Smooth muscle cell (in vitro differentiated cells): ENCODE results near the gene PTPRN2. TPM values are rescaled to one million over a fixed set of nuclear protein-coding genes. Genes with fewer than 3 reads are reported as not detected.

Experiments used
- DNase-seq: peaks from one replicate; lab custom pipeline; 2025; ENCODE audit not compliant: unreplicated experiment; lab: John Stamatoyannopoulos, UW
- H2AFZ ChIP-seq: fragments of 200-600 bp; sonication (generic); 2 replicates; pipeline ENCODE4 v1.6.0; 2016; ENCODE audit warnings: antibody characterized with exemption, low read depth, mild to moderate bottlenecking
- H3F3A ChIP-seq: fragments of 200-600 bp; sonication (generic); 2 replicates; pipeline ENCODE4 v1.6.0; 2017; ENCODE audit warnings: antibody characterized with exemption, low read depth
- H3K27ac ChIP-seq: fragments of 200-600 bp; sonication (generic); 2 replicates; pipeline ENCODE4 v1.5.1; 2016; ENCODE audit warnings: low read depth, mild to moderate bottlenecking
- H3K27me3 ChIP-seq: fragments of 200-600 bp; sonication (generic); 2 replicates; pipeline ENCODE4 v1.6.1; 2016; ENCODE audit warnings: low read depth, mild to moderate bottlenecking
- H3K36me3 ChIP-seq: fragments of 200-600 bp; sonication (generic); 2 replicates; pipeline ENCODE4 v1.5.1; 2016; ENCODE audit warnings: low read depth
- H3K4me1 ChIP-seq: fragments of 200-600 bp; sonication (generic); 2 replicates; pipeline ENCODE4 v1.5.1; 2016; ENCODE audit warnings: low read depth
- H3K4me2 ChIP-seq: fragments of 200-600 bp; sonication (generic); 2 replicates; pipeline ENCODE4 v1.6.0; 2016; ENCODE audit warnings: mild to moderate bottlenecking
- H3K4me3 ChIP-seq: fragments of 200-600 bp; sonication (generic); 2 replicates; pipeline ENCODE4 v1.5.1; 2016; ENCODE audit warnings: mild to moderate bottlenecking
- H3K79me2 ChIP-seq: fragments of 200-600 bp; sonication (generic); 2 replicates; pipeline ENCODE4 v1.6.0; 2016; ENCODE audit warnings: low read depth, mild to moderate bottlenecking
- H3K9ac ChIP-seq: fragments of 200-600 bp; sonication (generic); 2 replicates; pipeline ENCODE4 v1.6.0; 2016; ENCODE audit warnings: low read depth
- H3K9me3 ChIP-seq: fragments of 200-600 bp; sonication (generic); replicated peaks from 2 replicates; pipeline ENCODE4 v1.5.1; 2016; ENCODE audit warnings: low read depth
- H4K20me1 ChIP-seq: fragments of 200-600 bp; sonication (generic); 2 replicates; pipeline ENCODE4 v1.6.0; 2016; ENCODE audit warnings: low read depth
- CTCF ChIP-seq: fragments of 200-600 bp; sonication (generic); IDR thresholded peaks from 2 replicates; pipeline ENCODE4 v1.5.1; 2017; ENCODE audit warnings: borderline replicate concordance, mild to moderate bottlenecking, antibody characterized with exemption; ENCODE audit not compliant: insufficient read depth, poor library complexity, severe bottlenecking
- WGBS: methylation state at CpG from one replicate; pipeline ENCODE4 v1.1.7; 2016; ENCODE audit warnings: low lambda C conversion rate; 5-methylcytosine and 5-hydroxymethylcytosine counted together
- polyA plus RNA-seq: library from polyadenylated mRNA; unstranded; fragments of >200 nt; fragmentation: Nextera tagmentation; extraction: Ambion mirVana; gene quantifications from 2 replicates; pipeline ENCODE4 v1.2.1, GENCODE V29; 2016
- total RNA-seq: library from RNA; depleted of rRNA; stranded (reverse); fragments of >200 nt; gene quantifications from 2 replicates; pipeline ENCODE4 v1.2.3, GENCODE V29; 2014

The PTPRN2 gene
- total and polyA plus RNA-seq, 2 experiments from 2014 or later: 0.09 to 0.87 TPM

- Histone ChIP-seq H3K9me3 (no peaks in the 10 kb centered on the region), H3K9ac (no peak overlapping the region), H3K4me1 (peaks cover 11% of the 10 kb centered on the region), H3F3A (no peaks in the 10 kb centered on the region), H2AFZ (no peak overlapping the region), H3K79me2 (no peaks in the 10 kb centered on the region), H4K20me1 (no peaks in the 10 kb centered on the region), H3K27ac (no peak overlapping the region), H3K27me3 (peaks cover 10% of the 10 kb centered on the region), H3K36me3 (no peaks in the 10 kb centered on the region), H3K4me3 (no peak overlapping the region), H3K4me2 (no peak overlapping the region)
- 45% methylated on average over 5 of the region's 5 CpGs for WGBS
- no peak for DNase-seq
- no peak for TF ChIP-seq CTCF
Measured at GRCh38 chr7:158495216-158495615, 92.4 kb downstream of the PTPRN2 start.

DNA sequence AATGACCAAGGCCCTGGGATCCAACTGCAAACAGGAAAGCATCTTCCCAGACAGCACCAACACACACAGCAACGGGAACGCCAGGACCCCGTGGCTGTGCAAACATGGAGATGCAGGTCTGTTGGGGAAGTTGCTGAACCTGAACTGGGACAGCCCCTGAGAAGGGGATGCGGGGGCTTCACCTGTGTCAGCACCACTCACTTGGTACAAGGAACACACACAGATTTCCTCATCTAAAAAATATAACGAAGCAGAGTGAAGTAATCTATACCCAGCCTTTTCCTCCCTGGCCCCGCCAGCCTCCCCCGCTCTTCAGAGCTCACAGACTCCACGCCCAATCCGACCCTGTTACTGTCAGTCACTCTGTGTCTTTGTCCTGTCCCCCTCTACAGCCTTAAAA is 93.0 kb downstream of the PTPRN2 start:
- no peak for TF ChIP-seq CTCF
- H4K20me1 ChIP-seq: no peaks in the 10 kb centered on the region
- 75% methylated on average over 9 of the region's 9 CpGs for WGBS
- H3K4me3 ChIP-seq: no peak overlapping the region
- no peak overlapping the region for H3K27ac ChIP-seq
- H3K27me3 ChIP-seq: peaks cover 10% of the 10 kb centered on the region
- no peaks in the 10 kb centered on the region for H3F3A ChIP-seq
- no peak for DNase-seq
- no peaks in the 10 kb centered on the region for H3K9me3 ChIP-seq
- H3K9ac ChIP-seq: no peak overlapping the region
- no peak overlapping the region for H3K4me2 ChIP-seq
- no peaks in the 10 kb centered on the region for H3K36me3 ChIP-seq
- peaks cover 8% of the 10 kb centered on the region for H3K4me1 ChIP-seq
- H2AFZ ChIP-seq: no peak overlapping the region
- no peaks in the 10 kb centered on the region for H3K79me2 ChIP-seq

DNA sequence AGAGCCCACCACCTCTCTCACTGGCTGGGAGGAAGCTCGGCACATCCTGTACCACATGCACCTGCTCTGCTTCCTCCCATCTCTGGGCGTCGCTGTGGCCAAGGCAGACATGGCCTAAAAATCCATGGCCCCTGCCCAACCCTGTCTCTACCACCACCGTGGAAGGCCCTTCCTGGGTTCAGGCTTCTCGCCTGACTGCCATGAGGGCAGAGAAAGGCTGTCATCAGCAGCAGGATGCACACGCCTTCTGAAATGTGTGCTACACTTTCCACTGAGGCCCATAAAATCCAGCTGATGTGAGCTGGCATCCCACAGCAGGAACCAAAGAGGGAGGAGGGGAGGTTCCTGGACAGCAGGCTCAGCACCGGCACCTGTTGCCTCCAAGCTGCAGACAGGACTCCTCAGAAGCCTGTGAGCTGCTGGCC is 93.4 kb downstream of the PTPRN2 start:
- Histone ChIP-seq H3K9me3 (no peaks in the 10 kb centered on the region), H2AFZ (no peak overlapping the region), H3F3A (no peaks in the 10 kb centered on the region), H3K4me3 (no peak overlapping the region), H4K20me1 (no peaks in the 10 kb centered on the region), H3K27ac (no peak overlapping the region), H3K9ac (no peak overlapping the region), H3K4me1 (peaks cover 8% of the 10 kb centered on the region), H3K27me3 (peaks cover 10% of the 10 kb centered on the region), H3K4me2 (no peak overlapping the region), H3K36me3 (no peaks in the 10 kb centered on the region), H3K79me2 (no peaks in the 10 kb centered on the region)
- TF ChIP-seq CTCF: no peak
- 68% methylated on average over 7 of the region's 7 CpGs for WGBS
- DNase-seq: no peak

GRCh38 chr7:158492367-158492764 is 95.3 kb downstream of the PTPRN2 start:
- H4K20me1 ChIP-seq: no peaks in the 10 kb centered on the region
- H3K27me3 ChIP-seq: peaks cover 10% of the 10 kb centered on the region
- H3F3A ChIP-seq: no peaks in the 10 kb centered on the region
- no peaks in the 10 kb centered on the region for H3K9me3 ChIP-seq
- no peak overlapping the region for H3K4me3 ChIP-seq
- H3K36me3 ChIP-seq: no peaks in the 10 kb centered on the region
- H3K4me1 ChIP-seq: peaks cover 8% of the 10 kb centered on the region
- H3K9ac ChIP-seq: no peak overlapping the region
- H3K79me2 ChIP-seq: no peaks in the 10 kb centered on the region
- no peak overlapping the region for H2AFZ ChIP-seq
- no peak for TF ChIP-seq CTCF
- no peak overlapping the region for H3K27ac ChIP-seq
- no peak overlapping the region for H3K4me2 ChIP-seq
- DNase-seq: no peak
- WGBS: 85% methylated on average over 5 of the region's 5 CpGs
